GM12878 (cell line): Measurements from ENCODE around the gene TSGA10. TPM values are rescaled to one million over a fixed set of nuclear protein-coding genes. Genes with fewer than 3 reads are reported as not detected.

ENCODE experiments used
- ATAC-seq: fragments of 200-7000 bp; cut with Tn5 transposase; 3 replicates; pipeline ENCODE4 v1.9.1; 2020; ENCODE audit warnings: mild to moderate bottlenecking, moderate library complexity
- BruUV-seq: library from RNA; stranded (reverse); fragments of 400-500 nt; replicated peaks from 2 replicates; lab custom pipeline; 2021; lab: Mats Ljungman, UMichigan
- CTCF ChIA-PET: fragments of 300-600 bp; sonication (Branson Sonifier 250); formaldehyde crosslinking; extraction: SDS; loops from one replicate; lab custom pipeline; 2021; ENCODE audit warnings: inconsistent platforms; lab: Yijun Ruan, JAX
- POLR2A ChIA-PET: fragments of 350-600 bp; formaldehyde crosslinking; extraction: SDS; loops from one replicate; lab custom pipeline; 2021; ENCODE audit warnings: inconsistent platforms; lab: Charles Lee
- RAD21 ChIA-PET: fragments of 300-600 bp; sonication (Branson Sonifier 250); formaldehyde crosslinking; loops from one replicate; lab custom pipeline; 2023; ENCODE audit warnings: antibody characterized with exemption; ENCODE audit not compliant: unreplicated experiment; lab: Charles Lee
- SMC1A ChIA-PET: fragments of 300-600 bp; sonication (Branson Sonifier 250); formaldehyde crosslinking; loops from one replicate; lab custom pipeline; 2023; ENCODE audit not compliant: unreplicated experiment, uncharacterized antibody; lab: Charles Lee
- DNase-seq: peaks from one replicate; pipeline ENCODE4 v3.0.0-alpha.2; 2011; ENCODE audit warnings: low read depth, low spot score
- FAIRE-seq: peaks from 3 replicates; lab custom pipeline; 2011; peaks lifted over from hg19 to GRCh38; lab: Jason Lieb, UNC
- H2AFZ ChIP-seq: 2 replicates; pipeline ENCODE4 v1.6.0; 2011; ENCODE audit warnings: low read depth, low read length, control low read depth; ENCODE audit not compliant: control insufficient read depth
- H3K27ac ChIP-seq: 2 replicates; pipeline ENCODE4 v1.5.1; 2011; ENCODE audit warnings: control low read depth; ENCODE audit not compliant: control insufficient read depth, insufficient read depth
- H3K27me3 ChIP-seq, 2 experiments: replicated peaks in 1 of 2; 2 replicates each; pipeline versions ENCODE4 v1.6.0 to v1.6.1; 2011; ENCODE audit warnings: low read length in 1 of 2; ENCODE audit not compliant: control insufficient read depth in 2 of 2, insufficient read depth in 2 of 2
- H3K36me3 ChIP-seq, 2 experiments: 2 replicates each; pipeline ENCODE4 v1.5.1; 2011; ENCODE audit warnings: low read length in 1 of 2; ENCODE audit not compliant: control insufficient read depth in 2 of 2, insufficient read depth in 2 of 2
- H3K4me1 ChIP-seq: 2 replicates; pipeline ENCODE4 v1.6.1; 2011; ENCODE audit warnings: mild to moderate bottlenecking, low read length, moderate library complexity, mixed read lengths; ENCODE audit not compliant: control insufficient read depth, insufficient read depth
- H3K4me2 ChIP-seq: 2 replicates; pipeline ENCODE4 v1.6.0; 2011; ENCODE audit warnings: control low read depth; ENCODE audit not compliant: control insufficient read depth, insufficient read depth
- H3K4me3 ChIP-seq: fragments of 200-600 bp; sonication (generic); 2 replicates; pipeline ENCODE4 v1.5.1; 2016
- H3K79me2 ChIP-seq: 2 replicates; pipeline ENCODE4 v1.6.0; 2011; ENCODE audit warnings: low read length; ENCODE audit not compliant: control insufficient read depth, insufficient read depth
- H3K9ac ChIP-seq: 2 replicates; pipeline ENCODE4 v1.8.0; 2011; ENCODE audit warnings: low read length, control low read depth, mixed read lengths; ENCODE audit not compliant: control insufficient read depth, insufficient read depth
- H3K9me3 ChIP-seq: replicated peaks from 3 replicates; pipeline ENCODE4 v1.5.1; 2011; ENCODE audit warnings: mild to moderate bottlenecking, low read length; ENCODE audit not compliant: control insufficient read depth, insufficient read depth
- H4K20me1 ChIP-seq: 2 replicates; pipeline ENCODE4 v1.6.0; 2011; ENCODE audit not compliant: control insufficient read depth, insufficient read depth
- BCL11A ChIP-seq: IDR thresholded peaks from 2 replicates; pipeline ENCODE4 v1.6.1; 2011; ENCODE audit warnings: low read depth, low read length
- BRCA1 ChIP-seq: IDR thresholded peaks from 2 replicates; pipeline ENCODE4 v1.6.1; 2011; ENCODE audit warnings: low read depth, low read length, improper control_type of control experiment
- HDAC6 ChIP-seq: fragments of 200-600 bp; sonication (generic); IDR thresholded peaks from one replicate; pipeline ENCODE4 v1.8.0; 2017; ENCODE audit warnings: antibody characterized with exemption; ENCODE audit not compliant: unreplicated experiment
- HDGF ChIP-seq: fragments of 450-650 bp; IDR thresholded peaks from 2 replicates; pipeline ENCODE4 v1.6.1; 2016; ENCODE audit warnings: antibody characterized with exemption
- IRF4 ChIP-seq: IDR thresholded peaks from 2 replicates; pipeline ENCODE4 v1.6.1; 2011; ENCODE audit warnings: low read depth, low read length
- KLF5 ChIP-seq: fragments of 450-650 bp; IDR thresholded peaks from 2 replicates; pipeline ENCODE4 v1.6.1; 2014; ENCODE audit warnings: mild to moderate bottlenecking; ENCODE audit not compliant: partially characterized antibody
- MYB ChIP-seq: fragments of 150-350 bp; IDR thresholded peaks from 2 replicates; pipeline ENCODE4 v1.6.1; 2014; ENCODE audit warnings: mild to moderate bottlenecking, low read depth, low read length, borderline replicate concordance
- NFYB ChIP-seq: IDR thresholded peaks from 2 replicates; pipeline ENCODE4 v1.6.1; 2011; ENCODE audit warnings: low read depth, mild to moderate bottlenecking, low read length, improper control_type of control experiment, moderate library complexity; ENCODE audit not compliant: insufficient read depth
- POLR2AphosphoS5 ChIP-seq: IDR thresholded peaks from 2 replicates; pipeline ENCODE4 v1.6.1; 2011; ENCODE audit warnings: mild to moderate bottlenecking, low read length, inconsistent platforms
- POU2F2 ChIP-seq: IDR thresholded peaks from 3 replicates; pipeline ENCODE4 v1.6.1; 2011; ENCODE audit warnings: low read depth, mild to moderate bottlenecking, low read length, borderline replicate concordance
- SMARCA5 ChIP-seq: fragments of 450-650 bp; IDR thresholded peaks from 2 replicates; pipeline ENCODE4 v1.6.1; 2017; ENCODE audit warnings: mild to moderate bottlenecking
- SREBF1 ChIP-seq: IDR thresholded peaks from 2 replicates; pipeline ENCODE4 v1.6.1; 2012; ENCODE audit warnings: mild to moderate bottlenecking, low read length
- SRF ChIP-seq, 2 experiments: IDR thresholded peaks; 2 replicates each; pipeline ENCODE4 v1.6.1; 2011; ENCODE audit warnings: low read depth in 2 of 2, low read length in 2 of 2, mild to moderate bottlenecking in 1 of 2, moderate library complexity in 1 of 2
- TCF7 ChIP-seq: IDR thresholded peaks from 2 replicates; pipeline ENCODE4 v1.6.1; 2014; ENCODE audit warnings: antibody characterized with exemption, borderline replicate concordance
- YBX1 ChIP-seq: fragments of 450-650 bp; IDR thresholded peaks from 2 replicates; pipeline ENCODE4 v1.6.1; 2016; ENCODE audit warnings: antibody characterized with exemption
- ZZZ3 ChIP-seq: IDR thresholded peaks from 2 replicates; pipeline ENCODE4 v1.6.1; 2011; ENCODE audit warnings: low read depth; ENCODE audit not compliant: control insufficient read depth, insufficient read length
- WGBS: methylation state at CpG from one replicate; pipeline ENCODE4 v1.1.6; 2016; ENCODE audit warnings: low lambda C conversion rate; ENCODE audit not compliant: insufficient replicate concordance, insufficient coverage; ENCODE audit errors: missing lambda C conversion rate; 5-methylcytosine and 5-hydroxymethylcytosine counted together
- in situ Hi-C: fragments of 300-500 bp; cut with MboI; formaldehyde crosslinking; loops from 9 replicates; pipeline ENCODE4 v1.14.3; 2018; ENCODE audit warnings: mixed read lengths
- intact Hi-C: fragments of 100-400 bp; cut with micrococcal nuclease; formaldehyde crosslinking; loops from one replicate; pipeline ENCODE4 v1.14.2; 2022; ENCODE audit not compliant: unreplicated experiment
- polyA plus RNA-seq, 11 experiments: library from polyadenylated mRNA; depleted of rRNA in 4 of 11; unstranded in 6 of 11; stranded (reverse) in 5 of 11; fragments of >200 nt; fragmentation: Nextera tagmentation in 4 of 11; fragmentation: Illumina TruSeq in 1 of 11; extraction: Ambion mirVana in 4 of 11; extraction: Trizol in 1 of 11; gene quantifications; 1 replicate in 1 of 11; 2 replicates in 10 of 11; pipeline versions ENCODE4 v1.2.1 to v1.2.3, GENCODE V29; 2011 to 2016; ENCODE audit warnings: inconsistent platforms in 2 of 11, missing spikeins in 2 of 11, low read depth in 1 of 11
- total RNA-seq, 4 experiments: library from RNA; depleted of rRNA in 3 of 4; stranded (reverse); fragments of >200 nt in 3 of 4; fragmentation: Illumina TruSeq in 1 of 4; extraction: Trizol in 1 of 4; gene quantifications; 2 replicates each; pipeline versions ENCODE4 v1.2.1 to v1.2.3, GENCODE V29; 2013 to 2021
- TF ChIP-seq, protein P1 (sequence below): fragments of 450-650 bp; IDR thresholded peaks from 2 replicates; pipeline ENCODE4 v1.6.1; 2017; ENCODE audit warnings: antibody characterized with exemption, mild to moderate bottlenecking, moderate library complexity
- TF ChIP-seq, protein P2 (sequence below): fragments of 450-650 bp; IDR thresholded peaks from 2 replicates; pipeline ENCODE4 v1.6.1; 2016; ENCODE audit warnings: mild to moderate bottlenecking

The TSGA10 gene
- total and polyA plus RNA-seq, 10 of the 15 experiments (the other 5 are each of a cell fraction or from before 2014, with no cell fraction given) = 5.3 to 13.5 (median 8.6) TPM

DNA sequence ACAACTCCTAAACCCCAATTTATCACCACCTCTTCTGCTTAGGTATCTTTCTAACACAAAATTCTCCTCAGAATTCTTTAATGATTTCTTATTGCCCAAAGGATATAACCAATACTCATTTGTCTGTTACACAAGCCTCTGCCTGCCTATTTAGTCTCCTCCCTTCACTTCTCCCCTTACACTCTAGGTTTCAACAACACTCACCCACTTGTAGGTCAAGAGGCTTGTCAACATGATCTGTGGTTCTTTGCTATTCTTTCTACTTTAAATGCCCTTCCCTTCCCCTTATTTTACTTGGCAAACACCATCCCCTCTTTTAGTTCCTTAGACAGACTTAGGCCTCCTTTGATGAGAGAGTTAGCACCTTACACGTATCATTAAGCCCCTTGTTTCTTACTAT, 82.2 kb downstream of the TSGA10 start:
- ChIA-PET CTCF (no interaction called here), POLR2A (no interaction called here), RAD21 (no interaction called here), SMC1A (no interaction called here)
- Histone ChIP-seq H3K27me3 (no peaks in the 10 kb centered on the region), H3K9ac (no peak overlapping the region), H3K4me1 (no peaks in the 10 kb centered on the region), H3K4me2 (no peak overlapping the region), H3K4me3 (no peak overlapping the region), H4K20me1 (no peaks in the 10 kb centered on the region), H3K36me3 (no peaks in the 10 kb centered on the region), H3K79me2 (no peaks in the 10 kb centered on the region), H3K9me3 (no peaks in the 10 kb centered on the region), H3K27ac (no peak overlapping the region), H2AFZ (no peak overlapping the region)
- DNase-seq = no peak
- in situ Hi-C loops (loop anchor here (25.0 kb wide), 1 partner anchor 660 kb away; no protein-coding TSS in a partner anchor), intact Hi-C loops (no loop called here)
- BruUV-seq = no TSS peak
- TF ChIP-seq POU2F2 (no peak), ZZZ3 (no peak), NFYB (no peak), SREBF1 (no peak), HDAC6 (no peak), TCF7 (no peak), SRF (IDR thresholded peaks at IDR 0.05; ENCODE audit: low read depth in 2 of 2, low read length in 2 of 2) (no peak), SMARCA5 (no peak), IRF4 (no peak), BRCA1 (no peak), BCL11A (no peak), POLR2AphosphoS5 (no peak), MYB (no peak), YBX1 (no peak), KLF5 (no peak), HDGF (no peak)
- TF ChIP-seq, protein P1, sequence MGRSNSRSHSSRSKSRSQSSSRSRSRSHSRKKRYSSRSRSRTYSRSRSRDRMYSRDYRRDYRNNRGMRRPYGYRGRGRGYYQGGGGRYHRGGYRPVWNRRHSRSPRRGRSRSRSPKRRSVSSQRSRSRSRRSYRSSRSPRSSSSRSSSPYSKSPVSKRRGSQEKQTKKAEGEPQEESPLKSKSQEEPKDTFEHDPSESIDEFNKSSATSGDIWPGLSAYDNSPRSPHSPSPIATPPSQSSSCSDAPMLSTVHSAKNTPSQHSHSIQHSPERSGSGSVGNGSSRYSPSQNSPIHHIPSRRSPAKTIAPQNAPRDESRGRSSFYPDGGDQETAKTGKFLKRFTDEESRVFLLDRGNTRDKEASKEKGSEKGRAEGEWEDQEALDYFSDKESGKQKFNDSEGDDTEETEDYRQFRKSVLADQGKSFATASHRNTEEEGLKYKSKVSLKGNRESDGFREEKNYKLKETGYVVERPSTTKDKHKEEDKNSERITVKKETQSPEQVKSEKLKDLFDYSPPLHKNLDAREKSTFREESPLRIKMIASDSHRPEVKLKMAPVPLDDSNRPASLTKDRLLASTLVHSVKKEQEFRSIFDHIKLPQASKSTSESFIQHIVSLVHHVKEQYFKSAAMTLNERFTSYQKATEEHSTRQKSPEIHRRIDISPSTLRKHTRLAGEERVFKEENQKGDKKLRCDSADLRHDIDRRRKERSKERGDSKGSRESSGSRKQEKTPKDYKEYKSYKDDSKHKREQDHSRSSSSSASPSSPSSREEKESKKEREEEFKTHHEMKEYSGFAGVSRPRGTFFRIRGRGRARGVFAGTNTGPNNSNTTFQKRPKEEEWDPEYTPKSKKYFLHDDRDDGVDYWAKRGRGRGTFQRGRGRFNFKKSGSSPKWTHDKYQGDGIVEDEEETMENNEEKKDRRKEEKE = no peak
- TF ChIP-seq, protein P2, sequence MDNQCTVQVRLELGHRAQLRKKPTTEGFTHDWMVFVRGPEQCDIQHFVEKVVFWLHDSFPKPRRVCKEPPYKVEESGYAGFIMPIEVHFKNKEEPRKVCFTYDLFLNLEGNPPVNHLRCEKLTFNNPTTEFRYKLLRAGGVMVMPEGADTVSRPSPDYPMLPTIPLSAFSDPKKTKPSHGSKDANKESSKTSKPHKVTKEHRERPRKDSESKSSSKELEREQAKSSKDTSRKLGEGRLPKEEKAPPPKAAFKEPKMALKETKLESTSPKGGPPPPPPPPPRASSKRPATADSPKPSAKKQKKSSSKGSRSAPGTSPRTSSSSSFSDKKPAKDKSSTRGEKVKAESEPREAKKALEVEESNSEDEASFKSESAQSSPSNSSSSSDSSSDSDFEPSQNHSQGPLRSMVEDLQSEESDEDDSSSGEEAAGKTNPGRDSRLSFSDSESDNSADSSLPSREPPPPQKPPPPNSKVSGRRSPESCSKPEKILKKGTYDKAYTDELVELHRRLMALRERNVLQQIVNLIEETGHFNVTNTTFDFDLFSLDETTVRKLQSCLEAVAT = no peak
- FAIRE-seq = no peak
- WGBS = 85% methylated on average over 1 of the region's 1 CpG
- ATAC-seq = no peak
